ENCODE results near the gene CTSS. TPM values are rescaled to one million over a fixed set of nuclear protein-coding genes. Genes with fewer than 3 reads are reported as not detected.

CTSS gene
- total RNA-seq, 2 experiments from 2014 or later = 83.1 to 83.5 TPM

GRCh38 chr1:150788946-150789345, 23.4 kb upstream of the CTSS start:
- no peak for TF ChIP-seq CTCF (IDR thresholded peaks at IDR 0.05)
- H3K4me3 Mint-ChIP-seq = no peak overlapping the region
- ATAC-seq (ENCODE audit: poor library complexity) (no peak), DNase-seq (no peak)
- no peaks in the 10 kb centered on the region for H3K4me1 ChIP-seq (ENCODE audit: insufficient read depth, low read length)
- ChIA-PET CTCF (no interaction called here), POLR2A (no interaction called here)
- no peaks in the 10 kb centered on the region for H3K36me3 Mint-ChIP-seq (ENCODE audit: low read depth)
- no peaks in the 10 kb centered on the region for H3K27me3 Mint-ChIP-seq
- H3K9me3 ChIP-seq (ENCODE audit: control insufficient read depth in 1 of 2, insufficient read depth in 1 of 2, low read length in 2 of 2) = no peaks in the 10 kb centered on the region
- H3K4me1 Mint-ChIP-seq (ENCODE audit: low read depth) = no peaks in the 10 kb centered on the region
- intact Hi-C loops (cut with DNase I, micrococcal nuclease) = no loop called here
- H3K27ac ChIP-seq (ENCODE audit: low read depth in 1 of 2, low read length in 2 of 2) = no peak overlapping the region
- no peak overlapping the region for H3K4me3 ChIP-seq (ENCODE audit: low read length)
- no peaks in the 10 kb centered on the region for H3K36me3 ChIP-seq (ENCODE audit: insufficient read depth, low read length)
- no peaks in the 10 kb centered on the region for H3K9me3 Mint-ChIP-seq
- no peaks in the 10 kb centered on the region for H3K27me3 ChIP-seq (ENCODE audit: control insufficient read depth in 1 of 2, insufficient read depth in 2 of 2, low read length in 2 of 2)
- no peak overlapping the region for H3K27ac Mint-ChIP-seq

GRCh38 chr1:150787455-150787854, 21.9 kb upstream of the CTSS start:
- intact Hi-C loops (cut with DNase I, micrococcal nuclease) = no loop called here
- POLR2A ChIA-PET = no interaction called here
- Histone ChIP-seq H3K9me3 (ENCODE audit: control insufficient read depth in 1 of 2, insufficient read depth in 1 of 2, low read length in 2 of 2) (no peaks in the 10 kb centered on the region), H3K4me1 (ENCODE audit: insufficient read depth, low read length) (no peaks in the 10 kb centered on the region), H3K27me3 (ENCODE audit: control insufficient read depth in 1 of 2, insufficient read depth in 2 of 2, low read length in 2 of 2) (no peaks in the 10 kb centered on the region), H3K36me3 (ENCODE audit: insufficient read depth, low read length) (no peaks in the 10 kb centered on the region), H3K27ac (ENCODE audit: low read depth in 1 of 2, low read length in 2 of 2) (no peak overlapping the region), H3K4me3 (ENCODE audit: low read length) (no peak overlapping the region)
- no peak overlapping the region for H3K4me3 Mint-ChIP-seq
- H3K9me3 Mint-ChIP-seq = no peaks in the 10 kb centered on the region
- no peak overlapping the region for H3K27ac Mint-ChIP-seq
- no peak for ATAC-seq (ENCODE audit: poor library complexity)
- CTCF ChIA-PET = no interaction called here
- no peak for TF ChIP-seq CTCF (IDR thresholded peaks at IDR 0.05)
- H3K36me3 Mint-ChIP-seq (ENCODE audit: low read depth) = no peaks in the 10 kb centered on the region
- no peaks in the 10 kb centered on the region for H3K27me3 Mint-ChIP-seq
- no peak for DNase-seq
- no peaks in the 10 kb centered on the region for H3K4me1 Mint-ChIP-seq (ENCODE audit: low read depth)

GRCh38 chr1:150780510-150780909, 14.9 kb upstream of the CTSS start:
- no peak overlapping the region for H3K4me3 Mint-ChIP-seq
- ChIA-PET CTCF (no interaction called here), POLR2A (no interaction called here)
- Histone ChIP-seq H3K27me3 (ENCODE audit: control insufficient read depth in 1 of 2, insufficient read depth in 2 of 2, low read length in 2 of 2) (no peaks in the 10 kb centered on the region), H3K36me3 (ENCODE audit: insufficient read depth, low read length) (no peaks in the 10 kb centered on the region), H3K27ac (ENCODE audit: low read depth in 1 of 2, low read length in 2 of 2) (no peak overlapping the region), H3K9me3 (ENCODE audit: control insufficient read depth in 1 of 2, insufficient read depth in 1 of 2, low read length in 2 of 2) (no peaks in the 10 kb centered on the region), H3K4me1 (ENCODE audit: insufficient read depth, low read length) (no peaks in the 10 kb centered on the region), H3K4me3 (ENCODE audit: low read length) (no peak overlapping the region)
- no peak overlapping the region for H3K27ac Mint-ChIP-seq
- no peak for TF ChIP-seq CTCF (IDR thresholded peaks at IDR 0.05)
- no peaks in the 10 kb centered on the region for H3K36me3 Mint-ChIP-seq (ENCODE audit: low read depth)
- DNase-seq = no peak
- no peaks in the 10 kb centered on the region for H3K9me3 Mint-ChIP-seq
- peaks cover 7% of the 10 kb centered on the region for H3K4me1 Mint-ChIP-seq (ENCODE audit: low read depth)
- intact Hi-C loops (cut with DNase I, micrococcal nuclease) = no loop called here
- no peaks in the 10 kb centered on the region for H3K27me3 Mint-ChIP-seq
- ATAC-seq (ENCODE audit: poor library complexity) = no peak
